Neural cell (in vitro differentiated cells): Measurements from ENCODE around the gene FAXDC2. TPM values are rescaled to one million over a fixed set of nuclear protein-coding genes. Genes with fewer than 3 reads are reported as not detected.

Experiments used
- H2AFZ ChIP-seq: fragments of 200-600, 300-800 bp; sonication (generic), shearing (Covaris generic); 2 replicates; pipeline ENCODE4 v1.6.0; 2014; ENCODE audit warnings: low read depth, mild to moderate bottlenecking, antibody characterized with exemption, low read length, moderate library complexity
- H3F3A ChIP-seq: fragments of 200-600 bp; shearing (Covaris generic); 2 replicates; pipeline ENCODE4 v1.6.1; 2016; ENCODE audit warnings: mild to moderate bottlenecking, moderate library complexity, mixed read lengths, antibody characterized with exemption, low read length; ENCODE audit not compliant: insufficient read depth, poor library complexity, severe bottlenecking
- H3K27ac ChIP-seq: fragments of 200-600, 300-800 bp; sonication (generic), shearing (Covaris generic); 2 replicates; pipeline ENCODE4 v1.5.1; 2014; ENCODE audit warnings: mild to moderate bottlenecking, low read length, moderate library complexity
- H3K27me3 ChIP-seq: fragments of 300-800, 200-600 bp; sonication (generic), shearing (Covaris generic); 2 replicates; pipeline ENCODE4 v1.6.0; 2014; ENCODE audit warnings: mild to moderate bottlenecking, low read depth, low read length, moderate library complexity; ENCODE audit not compliant: insufficient read depth
- H3K36me3 ChIP-seq: fragments of 300-800, 200-600 bp; sonication (generic), shearing (Covaris generic); 2 replicates; pipeline ENCODE4 v1.5.1; 2014; ENCODE audit warnings: mild to moderate bottlenecking, antibody characterized with exemption, low read length, moderate library complexity; ENCODE audit not compliant: insufficient read depth
- H3K4me2 ChIP-seq: fragments of 300-800, 200-600 bp; sonication (generic), shearing (Covaris generic); 2 replicates; pipeline ENCODE4 v1.6.0; 2014; ENCODE audit warnings: mild to moderate bottlenecking, low read length
- H3K4me3 ChIP-seq: fragments of 300-800, 200-600 bp; sonication (generic), shearing (Covaris generic); 2 replicates; pipeline ENCODE4 v1.5.1; 2014; ENCODE audit warnings: mild to moderate bottlenecking, low read length, moderate library complexity
- H3K79me2 ChIP-seq: fragments of 200-600 bp; shearing (Covaris generic); replicated peaks from 2 replicates; pipeline ENCODE4 v1.6.0; 2014; ENCODE audit warnings: mild to moderate bottlenecking, low read length, moderate library complexity; ENCODE audit not compliant: insufficient read depth
- H3K9ac ChIP-seq: fragments of 300-800, 200-600 bp; sonication (generic), shearing (Covaris generic); 2 replicates; pipeline ENCODE4 v1.6.1; 2016; ENCODE audit warnings: mild to moderate bottlenecking, low read length, mixed read lengths
- H3K9me2 ChIP-seq: fragments of 200-600 bp; shearing (Covaris generic); 2 replicates; pipeline ENCODE4 v1.6.1; 2016; ENCODE audit warnings: mild to moderate bottlenecking, low read length, mixed read lengths; ENCODE audit not compliant: insufficient read depth
- H3K9me3 ChIP-seq: fragments of 200-600, 300-800 bp; sonication (generic), shearing (Covaris generic); 2 replicates; pipeline ENCODE4 v1.6.1; 2016; ENCODE audit warnings: mild to moderate bottlenecking, mixed run types, low read length, moderate library complexity, mixed read lengths
- H4K20me1 ChIP-seq: fragments of 200-600 bp; shearing (Covaris generic); 2 replicates; pipeline ENCODE4 v1.6.1; 2016; ENCODE audit warnings: mild to moderate bottlenecking, mixed run types; ENCODE audit not compliant: insufficient read depth
- EP300 ChIP-seq: fragments of 450-650 bp; conservative IDR thresholded peaks from 2 replicates; pipeline ENCODE4 v1.6.1; 2014; ENCODE audit warnings: antibody characterized with exemption, mild to moderate bottlenecking, moderate library complexity; ENCODE audit not compliant: poor library complexity, severe bottlenecking
- EZH2 ChIP-seq: fragments of 200-600, 300-800 bp; shearing (Covaris generic), sonication (generic); IDR thresholded peaks from 2 replicates; pipeline ENCODE4 v1.6.1; 2014; ENCODE audit warnings: antibody characterized with exemption, low read length, borderline replicate concordance, mild to moderate bottlenecking; ENCODE audit not compliant: insufficient read depth, poor library complexity, severe bottlenecking
- MXI1 ChIP-seq: fragments of 450-650 bp; conservative IDR thresholded peaks from 2 replicates; pipeline ENCODE4 v1.6.1; 2014; ENCODE audit warnings: antibody characterized with exemption, mild to moderate bottlenecking; ENCODE audit not compliant: poor library complexity, severe bottlenecking
- POLR2AphosphoS5 ChIP-seq: IDR thresholded peaks from 2 replicates; pipeline ENCODE4 v1.6.1; 2012
- RAD21 ChIP-seq: fragments of 450-650 bp; conservative IDR thresholded peaks from 2 replicates; pipeline ENCODE4 v1.6.1; 2014; ENCODE audit warnings: antibody characterized with exemption, mild to moderate bottlenecking, moderate library complexity
- SMC3 ChIP-seq: fragments of 450-650 bp; conservative IDR thresholded peaks from 2 replicates; pipeline ENCODE4 v1.6.1; 2014; ENCODE audit warnings: antibody characterized with exemption, mild to moderate bottlenecking, moderate library complexity; ENCODE audit not compliant: poor library complexity
- TAF1 ChIP-seq: IDR thresholded peaks from 2 replicates; pipeline ENCODE4 v1.6.1; 2012; ENCODE audit warnings: low read depth
- polyA plus RNA-seq: library from polyadenylated mRNA; depleted of rRNA; stranded (reverse); fragments of >200 nt; gene quantifications from 2 replicates; pipeline ENCODE4 v1.2.3, GENCODE V29; 2014
- TF ChIP-seq, protein P1 (sequence below): fragments of 450-650 bp; IDR thresholded peaks from 2 replicates; pipeline ENCODE4 v1.5.1; 2014; ENCODE audit warnings: antibody characterized with exemption, mild to moderate bottlenecking, moderate library complexity; ENCODE audit not compliant: poor library complexity, severe bottlenecking
- TF ChIP-seq, protein P2 (sequence below): IDR thresholded peaks from 2 replicates; pipeline ENCODE4 v1.6.1; 2012; ENCODE audit warnings: borderline replicate concordance

FAXDC2 gene
- polyA plus RNA-seq, 1 donor from 2014 or later: 0.12 TPM

GRCh38 chr5:154840435-154841272 lies 9.7 kb downstream of the FAXDC2 start:
- TF ChIP-seq, protein P1, sequence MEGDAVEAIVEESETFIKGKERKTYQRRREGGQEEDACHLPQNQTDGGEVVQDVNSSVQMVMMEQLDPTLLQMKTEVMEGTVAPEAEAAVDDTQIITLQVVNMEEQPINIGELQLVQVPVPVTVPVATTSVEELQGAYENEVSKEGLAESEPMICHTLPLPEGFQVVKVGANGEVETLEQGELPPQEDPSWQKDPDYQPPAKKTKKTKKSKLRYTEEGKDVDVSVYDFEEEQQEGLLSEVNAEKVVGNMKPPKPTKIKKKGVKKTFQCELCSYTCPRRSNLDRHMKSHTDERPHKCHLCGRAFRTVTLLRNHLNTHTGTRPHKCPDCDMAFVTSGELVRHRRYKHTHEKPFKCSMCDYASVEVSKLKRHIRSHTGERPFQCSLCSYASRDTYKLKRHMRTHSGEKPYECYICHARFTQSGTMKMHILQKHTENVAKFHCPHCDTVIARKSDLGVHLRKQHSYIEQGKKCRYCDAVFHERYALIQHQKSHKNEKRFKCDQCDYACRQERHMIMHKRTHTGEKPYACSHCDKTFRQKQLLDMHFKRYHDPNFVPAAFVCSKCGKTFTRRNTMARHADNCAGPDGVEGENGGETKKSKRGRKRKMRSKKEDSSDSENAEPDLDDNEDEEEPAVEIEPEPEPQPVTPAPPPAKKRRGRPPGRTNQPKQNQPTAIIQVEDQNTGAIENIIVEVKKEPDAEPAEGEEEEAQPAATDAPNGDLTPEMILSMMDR: no peak
- TF ChIP-seq RAD21 (no peak), SMC3 (no peak), TAF1 (no peak), MXI1 (no peak), POLR2AphosphoS5 (no peak), EP300 (no peak), EZH2 (no peak)
- TF ChIP-seq, protein P2, sequence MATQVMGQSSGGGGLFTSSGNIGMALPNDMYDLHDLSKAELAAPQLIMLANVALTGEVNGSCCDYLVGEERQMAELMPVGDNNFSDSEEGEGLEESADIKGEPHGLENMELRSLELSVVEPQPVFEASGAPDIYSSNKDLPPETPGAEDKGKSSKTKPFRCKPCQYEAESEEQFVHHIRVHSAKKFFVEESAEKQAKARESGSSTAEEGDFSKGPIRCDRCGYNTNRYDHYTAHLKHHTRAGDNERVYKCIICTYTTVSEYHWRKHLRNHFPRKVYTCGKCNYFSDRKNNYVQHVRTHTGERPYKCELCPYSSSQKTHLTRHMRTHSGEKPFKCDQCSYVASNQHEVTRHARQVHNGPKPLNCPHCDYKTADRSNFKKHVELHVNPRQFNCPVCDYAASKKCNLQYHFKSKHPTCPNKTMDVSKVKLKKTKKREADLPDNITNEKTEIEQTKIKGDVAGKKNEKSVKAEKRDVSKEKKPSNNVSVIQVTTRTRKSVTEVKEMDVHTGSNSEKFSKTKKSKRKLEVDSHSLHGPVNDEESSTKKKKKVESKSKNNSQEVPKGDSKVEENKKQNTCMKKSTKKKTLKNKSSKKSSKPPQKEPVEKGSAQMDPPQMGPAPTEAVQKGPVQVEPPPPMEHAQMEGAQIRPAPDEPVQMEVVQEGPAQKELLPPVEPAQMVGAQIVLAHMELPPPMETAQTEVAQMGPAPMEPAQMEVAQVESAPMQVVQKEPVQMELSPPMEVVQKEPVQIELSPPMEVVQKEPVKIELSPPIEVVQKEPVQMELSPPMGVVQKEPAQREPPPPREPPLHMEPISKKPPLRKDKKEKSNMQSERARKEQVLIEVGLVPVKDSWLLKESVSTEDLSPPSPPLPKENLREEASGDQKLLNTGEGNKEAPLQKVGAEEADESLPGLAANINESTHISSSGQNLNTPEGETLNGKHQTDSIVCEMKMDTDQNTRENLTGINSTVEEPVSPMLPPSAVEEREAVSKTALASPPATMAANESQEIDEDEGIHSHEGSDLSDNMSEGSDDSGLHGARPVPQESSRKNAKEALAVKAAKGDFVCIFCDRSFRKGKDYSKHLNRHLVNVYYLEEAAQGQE: no peak
- Histone ChIP-seq H3F3A (no peaks in the 10 kb centered on the region), H2AFZ (no peak overlapping the region), H3K79me2 (no peaks in the 10 kb centered on the region), H3K9ac (no peak overlapping the region), H4K20me1 (no peaks in the 10 kb centered on the region), H3K9me2 (no peaks in the 10 kb centered on the region), H3K27ac (no peak overlapping the region), H3K9me3 (no peaks in the 10 kb centered on the region), H3K27me3 (no peaks in the 10 kb centered on the region), H3K36me3 (no peaks in the 10 kb centered on the region), H3K4me2 (no peak overlapping the region), H3K4me3 (no peak overlapping the region)

DNA sequence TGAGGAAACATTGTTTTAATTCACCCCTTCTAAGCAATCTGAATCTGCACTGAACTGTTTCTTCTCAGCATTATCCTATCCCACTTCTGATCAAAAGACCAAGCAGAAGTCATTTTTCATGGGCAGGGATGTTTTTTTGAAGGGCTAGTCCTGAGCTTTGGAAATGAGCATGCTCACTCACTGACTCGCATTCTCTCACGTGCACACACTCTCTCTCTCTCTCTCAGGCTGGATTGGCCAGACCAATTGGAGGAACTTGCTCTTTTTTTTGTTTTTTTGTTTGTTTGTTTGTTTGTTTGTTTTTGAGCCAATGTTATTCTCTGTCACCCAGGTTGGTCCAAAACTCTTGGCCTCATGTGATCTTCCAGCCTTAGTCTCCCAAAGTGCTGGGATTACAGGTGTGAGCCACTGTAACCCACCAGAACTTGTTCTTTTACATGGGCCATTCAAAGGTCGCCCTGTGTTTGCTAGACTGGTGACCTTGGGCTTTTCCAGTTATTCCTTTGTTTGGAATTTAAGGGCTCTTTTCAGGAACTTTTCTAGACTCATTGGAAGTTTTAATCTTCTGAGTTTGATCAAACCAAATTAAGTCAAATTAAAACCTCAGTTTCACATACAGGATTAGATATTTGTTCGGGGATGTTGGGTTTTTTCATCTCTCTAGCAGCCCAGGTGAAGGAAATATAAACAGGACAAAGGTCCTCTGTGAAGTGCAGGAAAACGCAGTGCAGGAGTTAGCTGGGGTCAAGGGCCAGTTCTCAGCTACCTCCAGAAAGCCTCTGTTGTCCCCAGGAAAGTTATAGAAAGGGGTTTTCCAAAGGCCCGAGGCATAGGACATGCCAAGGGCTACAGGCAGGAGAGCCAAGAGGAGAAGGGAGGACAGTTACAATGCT lies 13.1 kb downstream of the FAXDC2 start:
- H3K9me3 ChIP-seq: no peaks in the 10 kb centered on the region
- no peak overlapping the region for H3K4me3 ChIP-seq

More for the DNA sequence above, 13.1 kb downstream of the FAXDC2 start:
- H3K27me3 ChIP-seq: no peaks in the 10 kb centered on the region
- no peaks in the 10 kb centered on the region for H3F3A ChIP-seq
- no peak overlapping the region for H2AFZ ChIP-seq
- no peak overlapping the region for H3K27ac ChIP-seq
- H3K9me2 ChIP-seq: no peaks in the 10 kb centered on the region
- H4K20me1 ChIP-seq: no peaks in the 10 kb centered on the region
- TF ChIP-seq EP300 (no peak), POLR2AphosphoS5 (no peak), EZH2 (no peak), RAD21 (no peak), SMC3 (no peak), TAF1 (no peak), MXI1 (no peak)
- TF ChIP-seq, protein P2: no peak
- TF ChIP-seq, protein P1: no peak
- no peaks in the 10 kb centered on the region for H3K36me3 ChIP-seq
- H3K9ac ChIP-seq: no peak overlapping the region
- H3K79me2 ChIP-seq: no peaks in the 10 kb centered on the region
- H3K4me2 ChIP-seq: no peak overlapping the region
